HL-60 (cell line): ENCODE measurements around the gene SUPT4H1.

Experiments
- CTCF ChIP-seq: IDR thresholded peaks from one replicate; pipeline ENCODE4 v1.5.1; 2011; ENCODE audit warnings: low read length, control low read depth, inconsistent platforms; ENCODE audit not compliant: insufficient read depth
- REST ChIP-seq: IDR thresholded peaks from 2 replicates; pipeline ENCODE4 v1.6.1; 2012; ENCODE audit warnings: low read depth; ENCODE audit not compliant: insufficient replicate concordance

GRCh38 chr17:58341861-58342475, 10.0 kb downstream of the SUPT4H1 start:
- TF ChIP-seq CTCF (no peak), REST (no peak)
